GM23338 (cell line): ENCODE results near the gene DLGAP3. TPM values are rescaled to one million over a fixed set of nuclear protein-coding genes. Genes with fewer than 3 reads are reported as not detected.

Source experiments
- ATAC-seq: fragments of 200-7000 bp; cut with Tn5 transposase; 3 replicates; pipeline ENCODE4 v1.9.1; 2020
- DNase-seq: peaks from one replicate; pipeline ENCODE4 v3.0.0-alpha.2; 2015; ENCODE audit warnings: low spot score
- H2AFZ ChIP-seq: fragments of 200-600 bp; sonication (generic); 2 replicates; pipeline ENCODE4 v1.8.0; 2016; ENCODE audit warnings: antibody characterized with exemption, mild to moderate bottlenecking, moderate library complexity
- H3F3A ChIP-seq: fragments of 200-600 bp; sonication (generic); replicated peaks from 2 replicates; pipeline ENCODE4 v1.8.0; 2017; ENCODE audit warnings: antibody characterized with exemption, mixed run types, low read depth
- H3K27ac ChIP-seq: fragments of 200-600 bp; sonication (generic); 2 replicates; pipeline ENCODE4 v1.6.1; 2016; ENCODE audit warnings: low read depth
- H3K27me3 ChIP-seq: fragments of 200-600 bp; sonication (generic); 2 replicates; pipeline ENCODE4 v1.8.0; 2016; ENCODE audit warnings: mild to moderate bottlenecking, mixed run types, moderate library complexity; ENCODE audit not compliant: insufficient read depth
- H3K36me3 ChIP-seq: fragments of 200-600 bp; sonication (generic); 2 replicates; pipeline ENCODE4 v1.8.0; 2016; ENCODE audit warnings: mild to moderate bottlenecking; ENCODE audit not compliant: insufficient read depth
- H3K4me1 ChIP-seq: fragments of 200-600 bp; sonication (generic); 2 replicates; pipeline ENCODE4 v1.8.0; 2016; ENCODE audit warnings: mild to moderate bottlenecking, moderate library complexity; ENCODE audit not compliant: insufficient read depth
- H3K4me2 ChIP-seq: fragments of 200-600 bp; sonication (generic); 2 replicates; pipeline ENCODE4 v1.7.1; 2017; ENCODE audit warnings: mixed run types
- H3K4me3 ChIP-seq: fragments of 200-600 bp; sonication (generic); 2 replicates; pipeline ENCODE4 v1.6.1; 2016; ENCODE audit warnings: mixed run types
- H3K79me2 ChIP-seq: fragments of 200-600 bp; sonication (generic); replicated peaks from 2 replicates; pipeline ENCODE4 v1.8.0; 2017; ENCODE audit warnings: mild to moderate bottlenecking; ENCODE audit not compliant: insufficient read depth
- H3K9me2 ChIP-seq: fragments of 200-600 bp; sonication (generic); 2 replicates; pipeline ENCODE4 v1.8.0; 2017; ENCODE audit not compliant: insufficient read depth
- H4K20me1 ChIP-seq: fragments of 200-600 bp; sonication (generic); replicated peaks from 2 replicates; pipeline ENCODE4 v1.8.0; 2017; ENCODE audit warnings: mild to moderate bottlenecking; ENCODE audit not compliant: insufficient read depth
- H3K27ac Mint-ChIP-seq: 2 replicates; pipeline ENCODE4 v1.8.0; 2020; ENCODE audit warnings: inconsistent platforms, mild to moderate bottlenecking, moderate library complexity, mixed read lengths
- H3K27me3 Mint-ChIP-seq: 3 replicates; pipeline ENCODE4 v1.8.0; 2022; ENCODE audit warnings: low read depth, mild to moderate bottlenecking, moderate library complexity, mixed read lengths, inconsistent platforms; ENCODE audit not compliant: insufficient read depth, poor library complexity
- H3K36me3 Mint-ChIP-seq: 3 replicates; pipeline ENCODE4 v1.8.0; 2021; ENCODE audit warnings: low read depth, mild to moderate bottlenecking, inconsistent platforms, moderate library complexity, mixed read lengths
- H3K4me1 Mint-ChIP-seq: 3 replicates; pipeline ENCODE4 v1.8.0; 2020; ENCODE audit warnings: mild to moderate bottlenecking, inconsistent platforms, mixed read lengths
- H3K4me3 Mint-ChIP-seq: 3 replicates; pipeline ENCODE4 v1.8.0; 2021; ENCODE audit warnings: moderate library complexity, mild to moderate bottlenecking, inconsistent platforms, mixed read lengths
- H3K9me3 Mint-ChIP-seq: 3 replicates; pipeline ENCODE4 v1.8.0; 2020; ENCODE audit warnings: moderate library complexity, mild to moderate bottlenecking, inconsistent platforms, mixed read lengths
- CREB1 ChIP-seq: fragments of 250-450 bp; sonication (Bioruptor Pico); IDR thresholded peaks from 2 replicates; pipeline ENCODE4 v1.5.0; 2020; ENCODE audit warnings: low read depth, mild to moderate bottlenecking, moderate library complexity
- CTCF ChIP-seq, 2 experiments: fragments of 200-600 bp in 1 of 2; sonication (generic) in 1 of 2; conservative IDR thresholded peaks; 2 replicates each; pipeline versions ENCODE4 v1.5.1 to v1.6.1; 2016 to 2017; ENCODE audit warnings: antibody characterized with exemption in 2 of 2, low read depth in 2 of 2, mild to moderate bottlenecking in 2 of 2, moderate library complexity in 1 of 2
- ETS1 ChIP-seq: IDR thresholded peaks from 2 replicates; pipeline ENCODE4 v1.6.1; 2016; ENCODE audit warnings: antibody characterized with exemption
- EZH2 ChIP-seq: fragments of 200-600 bp; sonication (generic); IDR thresholded peaks from one replicate; pipeline ENCODE4 v1.8.0; 2017; ENCODE audit warnings: antibody characterized with exemption, mild to moderate bottlenecking, low read depth; ENCODE audit not compliant: unreplicated experiment
- JUNB ChIP-seq: IDR thresholded peaks from one replicate; pipeline ENCODE4 v1.6.1; 2016; ENCODE audit warnings: antibody characterized with exemption; ENCODE audit not compliant: unreplicated experiment
- REST ChIP-seq: IDR thresholded peaks from one replicate; pipeline ENCODE4 v1.6.1; 2018; ENCODE audit warnings: antibody characterized with exemption; ENCODE audit not compliant: unreplicated experiment
- STAT1 ChIP-seq: IDR thresholded peaks from one replicate; pipeline ENCODE4 v1.6.1; 2016; ENCODE audit warnings: antibody characterized with exemption; ENCODE audit not compliant: unreplicated experiment
- ZNF114 ChIP-seq: fragments of 250-450 bp; sonication (Bioruptor Pico); IDR thresholded peaks from 2 replicates; pipeline ENCODE4 v1.5.0; 2020; ENCODE audit warnings: mild to moderate bottlenecking, moderate library complexity
- ZNF331 ChIP-seq: fragments of 250-450 bp; sonication (Bioruptor Pico); IDR thresholded peaks from 2 replicates; pipeline ENCODE4 v1.5.0; 2020; ENCODE audit warnings: low read depth, mild to moderate bottlenecking, moderate library complexity
- polyA plus RNA-seq: library from polyadenylated mRNA; unstranded; fragments of >200 nt; fragmentation: Nextera tagmentation; extraction: Ambion mirVana; gene quantifications from 2 replicates; pipeline ENCODE4 v1.2.1, GENCODE V29; 2016
- total RNA-seq: library from RNA; depleted of rRNA; stranded (reverse); fragments of >200 nt; shearing (Covaris generic); gene quantifications from 2 replicates; pipeline ENCODE4 v1.2.3, GENCODE V29; 2014
- TF ChIP-seq, protein P1 (sequence below): fragments of 250-450 bp; sonication (Bioruptor Pico); IDR thresholded peaks from 2 replicates; pipeline ENCODE4 v1.5.0; 2020; ENCODE audit warnings: mild to moderate bottlenecking, moderate library complexity

Gene DLGAP3
- total and polyA plus RNA-seq, 2 experiments from 2014 or later: 7.1 to 13.7 TPM

DNA sequence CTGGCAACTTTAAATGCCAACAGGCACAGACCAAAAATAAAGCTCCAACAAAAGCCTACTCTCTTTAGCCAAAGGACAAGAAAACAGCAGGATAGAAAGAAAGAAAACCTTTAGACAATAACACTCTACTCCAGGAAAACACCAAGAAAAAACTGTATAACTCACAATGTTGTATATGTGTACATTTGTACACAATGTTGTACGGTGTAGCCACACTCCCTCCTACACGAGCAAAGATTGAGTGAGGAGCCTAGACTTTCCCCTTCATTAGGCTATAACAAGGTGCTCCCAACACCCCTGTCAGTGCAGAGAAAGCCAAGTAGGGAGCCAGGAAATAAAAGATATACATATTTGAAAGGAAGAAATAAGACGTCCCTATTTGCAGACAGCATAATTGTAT is 112.7 kb downstream of the DLGAP3 start:
- H3K79me2 ChIP-seq: no peaks in the 10 kb centered on the region
- Mint-ChIP-seq H3K27ac (no peak overlapping the region), H3K27me3 (peaks cover 5% of the 10 kb centered on the region), H3K9me3 (no peaks in the 10 kb centered on the region), H3K4me1 (peaks cover 2% of the 10 kb centered on the region; the same call in 1 of the 3 replicates), H3K4me3 (no peak overlapping the region), H3K36me3 (no peaks in the 10 kb centered on the region)
- H3K9me2 ChIP-seq: no peaks in the 10 kb centered on the region
- no peaks in the 10 kb centered on the region for H3K27me3 ChIP-seq
- ATAC-seq: no peak
- no peak overlapping the region for H3K4me2 ChIP-seq
- no peak for DNase-seq
- H3F3A ChIP-seq: no peaks in the 10 kb centered on the region
- no peak overlapping the region for H3K4me3 ChIP-seq
- H3K36me3 ChIP-seq: no peaks in the 10 kb centered on the region
- no peak overlapping the region for H3K27ac ChIP-seq
- no peaks in the 10 kb centered on the region for H4K20me1 ChIP-seq
- no peaks in the 10 kb centered on the region for H3K4me1 ChIP-seq
- TF ChIP-seq REST: no peak
- TF ChIP-seq STAT1: no peak
- no peak for TF ChIP-seq ETS1
- no peak for TF ChIP-seq CREB1 (CRISPR knock-in tag)
- TF ChIP-seq ZNF114 (CRISPR knock-in tag): no peak
- no peak for TF ChIP-seq ZNF331 (CRISPR knock-in tag)
- TF ChIP-seq EZH2: no peak
- H2AFZ ChIP-seq: no peak overlapping the region

GRCh38 chr1:34816332-34816731 is 113.1 kb downstream of the DLGAP3 start:
- Mint-ChIP-seq H3K9me3 (no peaks in the 10 kb centered on the region), H3K27me3 (peaks cover 5% of the 10 kb centered on the region), H3K4me3 (no peak overlapping the region), H3K36me3 (no peaks in the 10 kb centered on the region), H3K4me1 (peaks cover 2% of the 10 kb centered on the region; the same call in 1 of the 3 replicates), H3K27ac (no peak overlapping the region)
- Histone ChIP-seq H3K4me1 (no peaks in the 10 kb centered on the region), H4K20me1 (no peaks in the 10 kb centered on the region), H2AFZ (no peak overlapping the region), H3F3A (no peaks in the 10 kb centered on the region), H3K27me3 (no peaks in the 10 kb centered on the region), H3K36me3 (no peaks in the 10 kb centered on the region), H3K79me2 (no peaks in the 10 kb centered on the region), H3K27ac (no peak overlapping the region), H3K4me2 (no peak overlapping the region), H3K4me3 (no peak overlapping the region), H3K9me2 (no peaks in the 10 kb centered on the region)
- DNase-seq: no peak
- no peak for ATAC-seq
- TF ChIP-seq CREB1 (CRISPR knock-in tag): no peak
- TF ChIP-seq STAT1: no peak
- no peak for TF ChIP-seq JUNB
- TF ChIP-seq, protein P1, sequence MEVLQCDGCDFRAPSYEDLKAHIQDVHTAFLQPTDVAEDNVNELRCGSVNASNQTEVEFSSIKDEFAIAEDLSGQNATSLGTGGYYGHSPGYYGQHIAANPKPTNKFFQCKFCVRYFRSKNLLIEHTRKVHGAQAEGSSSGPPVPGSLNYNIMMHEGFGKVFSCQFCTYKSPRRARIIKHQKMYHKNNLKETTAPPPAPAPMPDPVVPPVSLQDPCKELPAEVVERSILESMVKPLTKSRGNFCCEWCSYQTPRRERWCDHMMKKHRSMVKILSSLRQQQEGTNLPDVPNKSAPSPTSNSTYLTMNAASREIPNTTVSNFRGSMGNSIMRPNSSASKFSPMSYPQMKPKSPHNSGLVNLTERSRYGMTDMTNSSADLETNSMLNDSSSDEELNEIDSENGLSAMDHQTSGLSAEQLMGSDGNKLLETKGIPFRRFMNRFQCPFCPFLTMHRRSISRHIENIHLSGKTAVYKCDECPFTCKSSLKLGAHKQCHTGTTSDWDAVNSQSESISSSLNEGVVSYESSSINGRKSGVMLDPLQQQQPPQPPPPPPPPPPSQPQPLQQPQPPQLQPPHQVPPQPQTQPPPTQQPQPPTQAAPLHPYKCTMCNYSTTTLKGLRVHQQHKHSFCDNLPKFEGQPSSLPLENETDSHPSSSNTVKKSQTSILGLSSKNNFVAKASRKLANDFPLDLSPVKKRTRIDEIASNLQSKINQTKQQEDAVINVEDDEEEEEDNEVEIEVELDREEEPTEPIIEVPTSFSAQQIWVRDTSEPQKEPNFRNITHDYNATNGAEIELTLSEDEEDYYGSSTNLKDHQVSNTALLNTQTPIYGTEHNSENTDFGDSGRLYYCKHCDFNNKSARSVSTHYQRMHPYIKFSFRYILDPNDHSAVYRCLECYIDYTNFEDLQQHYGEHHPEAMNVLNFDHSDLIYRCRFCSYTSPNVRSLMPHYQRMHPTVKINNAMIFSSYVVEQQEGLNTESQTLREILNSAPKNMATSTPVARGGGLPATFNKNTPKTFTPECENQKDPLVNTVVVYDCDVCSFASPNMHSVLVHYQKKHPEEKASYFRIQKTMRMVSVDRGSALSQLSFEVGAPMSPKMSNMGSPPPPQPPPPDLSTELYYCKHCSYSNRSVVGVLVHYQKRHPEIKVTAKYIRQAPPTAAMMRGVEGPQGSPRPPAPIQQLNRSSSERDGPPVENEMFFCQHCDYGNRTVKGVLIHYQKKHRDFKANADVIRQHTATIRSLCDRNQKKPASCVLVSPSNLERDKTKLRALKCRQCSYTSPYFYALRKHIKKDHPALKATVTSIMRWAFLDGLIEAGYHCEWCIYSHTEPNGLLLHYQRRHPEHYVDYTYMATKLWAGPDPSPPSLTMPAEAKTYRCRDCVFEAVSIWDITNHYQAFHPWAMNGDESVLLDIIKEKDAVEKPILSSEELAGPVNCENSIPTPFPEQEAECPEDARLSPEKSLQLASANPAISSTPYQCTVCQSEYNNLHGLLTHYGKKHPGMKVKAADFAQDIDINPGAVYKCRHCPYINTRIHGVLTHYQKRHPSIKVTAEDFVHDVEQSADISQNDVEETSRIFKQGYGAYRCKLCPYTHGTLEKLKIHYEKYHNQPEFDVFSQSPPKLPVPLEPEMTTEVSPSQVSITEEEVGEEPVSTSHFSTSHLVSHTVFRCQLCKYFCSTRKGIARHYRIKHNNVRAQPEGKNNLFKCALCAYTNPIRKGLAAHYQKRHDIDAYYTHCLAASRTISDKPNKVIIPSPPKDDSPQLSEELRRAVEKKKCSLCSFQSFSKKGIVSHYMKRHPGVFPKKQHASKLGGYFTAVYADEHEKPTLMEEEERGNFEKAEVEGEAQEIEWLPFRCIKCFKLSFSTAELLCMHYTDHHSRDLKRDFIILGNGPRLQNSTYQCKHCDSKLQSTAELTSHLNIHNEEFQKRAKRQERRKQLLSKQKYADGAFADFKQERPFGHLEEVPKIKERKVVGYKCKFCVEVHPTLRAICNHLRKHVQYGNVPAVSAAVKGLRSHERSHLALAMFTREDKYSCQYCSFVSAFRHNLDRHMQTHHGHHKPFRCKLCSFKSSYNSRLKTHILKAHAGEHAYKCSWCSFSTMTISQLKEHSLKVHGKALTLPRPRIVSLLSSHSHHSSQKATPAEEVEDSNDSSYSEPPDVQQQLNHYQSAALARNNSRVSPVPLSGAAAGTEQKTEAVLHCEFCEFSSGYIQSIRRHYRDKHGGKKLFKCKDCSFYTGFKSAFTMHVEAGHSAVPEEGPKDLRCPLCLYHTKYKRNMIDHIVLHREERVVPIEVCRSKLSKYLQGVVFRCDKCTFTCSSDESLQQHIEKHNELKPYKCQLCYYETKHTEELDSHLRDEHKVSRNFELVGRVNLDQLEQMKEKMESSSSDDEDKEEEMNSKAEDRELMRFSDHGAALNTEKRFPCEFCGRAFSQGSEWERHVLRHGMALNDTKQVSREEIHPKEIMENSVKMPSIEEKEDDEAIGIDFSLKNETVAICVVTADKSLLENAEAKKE (CRISPR knock-in tag): no peak
- TF ChIP-seq CTCF (conservative IDR thresholded peaks at IDR 0.05; ENCODE audit: low read depth in 2 of 2): no peak
